ENCODE results near the gene RALGDS. TPM values are rescaled to one million over a fixed set of nuclear protein-coding genes. Genes with fewer than 3 reads are reported as not detected.

The RALGDS gene
- total RNA-seq = 10 to 100 TPM; 29.9 to 30.0 TPM

DNA sequence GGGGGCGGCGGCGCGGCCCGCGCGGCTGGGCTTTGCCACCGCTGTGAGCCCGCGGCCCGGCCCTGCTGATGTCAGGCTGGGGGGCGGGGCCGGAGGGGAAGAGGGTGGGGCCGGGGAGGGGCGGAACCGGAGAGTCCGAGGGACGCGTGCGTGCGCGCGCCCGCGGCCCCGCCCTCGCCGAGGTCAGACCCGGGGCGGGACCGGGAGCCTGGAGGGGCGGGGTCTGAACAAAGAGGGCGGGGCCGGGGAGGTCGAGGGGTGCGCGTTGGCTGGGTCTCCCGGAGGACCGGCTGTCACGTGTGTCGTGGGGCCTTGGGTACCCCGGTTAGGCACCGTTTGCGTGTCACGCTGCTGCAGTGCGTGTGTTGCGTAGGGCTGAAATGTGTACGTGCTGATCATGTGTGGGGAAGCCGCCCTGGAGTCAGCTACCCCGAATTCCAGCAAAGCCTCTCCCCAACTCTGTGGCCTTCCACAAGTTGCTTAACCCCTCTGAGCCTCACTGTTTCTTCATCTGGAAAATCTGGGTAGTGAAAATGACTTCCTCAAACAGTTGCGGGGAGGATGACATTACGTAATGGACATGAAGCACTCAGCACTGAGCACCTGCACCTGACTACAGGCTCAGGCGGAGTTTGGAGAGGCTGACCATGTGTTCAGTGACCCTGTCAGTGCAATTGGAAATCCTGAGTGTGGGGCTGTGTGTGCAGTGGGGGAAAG lies at the start of gene RALGDS:
Gene RALGDS (minus strand): TSS at position 43 of the 717 bp plus-strand sequence. CDS start 86 bp downstream, outside the sequence.

DNA sequence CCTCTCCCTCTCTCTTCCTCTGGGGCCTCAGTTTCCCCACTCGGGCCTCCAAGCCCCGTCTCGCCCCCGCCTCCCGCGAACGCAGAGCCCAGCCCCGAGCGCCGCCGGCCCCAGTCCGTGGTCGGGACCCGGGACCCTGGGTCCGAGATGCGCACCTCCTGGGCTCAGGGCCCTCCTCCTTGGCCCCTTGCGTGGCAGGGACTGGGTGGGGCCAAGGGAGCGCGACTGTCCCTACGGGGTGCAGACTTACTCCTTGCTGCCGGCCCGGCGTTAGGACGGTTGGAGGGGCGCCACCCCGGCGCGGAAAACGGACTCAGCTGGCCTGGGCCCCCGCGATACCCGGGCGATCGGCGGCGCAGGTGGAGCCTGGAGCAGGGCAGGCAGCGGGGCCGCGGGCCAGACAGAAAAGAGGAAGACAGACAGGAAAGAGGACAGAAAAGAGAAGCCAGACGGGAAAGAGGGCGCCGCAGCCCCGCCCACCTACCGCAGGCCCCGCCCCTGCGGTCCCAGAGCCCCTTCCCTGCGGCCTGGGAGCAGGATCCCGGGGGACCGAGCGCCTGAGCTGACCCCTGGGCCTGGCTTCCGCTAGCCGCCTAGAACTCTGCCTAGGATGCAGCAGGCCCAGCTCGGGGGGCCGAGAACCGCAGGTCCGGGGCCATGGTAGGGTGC lies 42.6 kb upstream of the RALGDS start, which contains the start of gene GBGT1:
Gene GBGT1 (minus strand): TSS at position 411 of the 669 bp plus-strand sequence. CDS start 1,502 bp downstream, outside the sequence.

DNA sequence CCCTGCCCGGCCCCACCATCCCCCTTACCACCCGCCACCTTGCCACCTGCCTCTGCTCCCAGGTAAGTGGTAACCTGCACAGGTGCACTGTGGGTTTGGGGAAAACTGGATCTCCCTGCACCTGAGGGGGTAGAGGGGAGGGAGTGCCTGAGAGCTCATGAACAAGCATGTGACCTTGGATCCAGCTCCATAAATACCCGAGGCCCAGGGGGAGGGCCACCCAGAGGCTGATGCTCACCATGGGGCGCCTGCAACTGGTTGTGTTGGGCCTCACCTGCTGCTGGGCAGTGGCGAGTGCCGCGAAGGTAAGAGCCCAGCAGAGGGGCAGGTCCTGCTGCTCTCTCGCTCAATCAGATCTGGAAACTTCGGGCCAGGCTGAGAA lies 59.3 kb downstream of the RALGDS start, which contains the start of gene CEL:
Gene CEL (plus strand): TSS at position 218 of the 382 bp plus-strand sequence. CDS start 22 bp downstream, at position 240.

Small RNA genes lying within 50 kb of the gene (small RNA-seq; reads per million reads assigned to genes)
- 1.8 to 4.8 reads per million in 2 donors for gene MIR6877

Other genes with a start within 250 kb of the RALGDS start
- gene AK8, start 243.0 kb downstream of the RALGDS start, total RNA-seq = 1 to 10 TPM in 1 of 2 donors, under 1 TPM in 1; under 0.01 to 1.4 TPM
- 1 to 10 TPM in 1 of 2 donors, under 1 TPM in 1; 1.00 to 3.1 TPM for gene SPACA9, start 242.3 kb downstream of the RALGDS start, total RNA-seq
- gene TSC1, start 176.6 kb downstream of the RALGDS start, total RNA-seq = 10 to 100 TPM; 52.6 to 63.0 TPM
- gene GFI1B, start 142.5 kb downstream of the RALGDS start, total RNA-seq = under 1 TPM in 1 of 2 donors, not detected in 1; under 0.01 TPM
- 10 to 100 TPM; 41.0 to 67.3 TPM for gene GTF3C5, start 90.2 kb downstream of the RALGDS start, total RNA-seq
- under 1 TPM in 1 of 2 donors, not detected in 1; under 0.01 TPM for gene CEL, start 59.3 kb downstream of the RALGDS start, total RNA-seq
- gene GBGT1, start 42.7 kb upstream of the RALGDS start, total RNA-seq = 1 to 10 TPM; 4.8 to 8.3 TPM
- not detected for gene OBP2B, start 88.0 kb upstream of the RALGDS start, total RNA-seq
- gene ABO, start 154.0 kb upstream of the RALGDS start, total RNA-seq = not detected
- gene SURF6, start 214.9 kb upstream of the RALGDS start, total RNA-seq = 10 to 100 TPM in 1 of 2 donors, 1 to 10 TPM in 1; 5.9 to 13.0 TPM
- gene MED22, start 226.9 kb upstream of the RALGDS start, total RNA-seq = 10 to 100 TPM; 13.4 to 17.6 TPM
- 1,000 to 10,000 TPM in 1 of 2 donors, 100 to 1,000 TPM in 1; 802 to 1,411 TPM for gene RPL7A, start 227.0 kb upstream of the RALGDS start, total RNA-seq
- gene SURF1, start 235.2 kb upstream of the RALGDS start, total RNA-seq = 10 to 100 TPM; 18.2 to 19.6 TPM
- gene SURF2, start 235.3 kb upstream of the RALGDS start, total RNA-seq = 10 to 100 TPM; 18.3 to 18.9 TPM

Data from melanocyte of skin (primary cell).